Measurements from ENCODE around the gene MEIS1. TPM values are rescaled to one million over a fixed set of nuclear protein-coding genes. Genes with fewer than 3 reads are reported as not detected.

Gene MEIS1
- total RNA-seq, 2 experiments from 2014 or later: not detected

DNA sequence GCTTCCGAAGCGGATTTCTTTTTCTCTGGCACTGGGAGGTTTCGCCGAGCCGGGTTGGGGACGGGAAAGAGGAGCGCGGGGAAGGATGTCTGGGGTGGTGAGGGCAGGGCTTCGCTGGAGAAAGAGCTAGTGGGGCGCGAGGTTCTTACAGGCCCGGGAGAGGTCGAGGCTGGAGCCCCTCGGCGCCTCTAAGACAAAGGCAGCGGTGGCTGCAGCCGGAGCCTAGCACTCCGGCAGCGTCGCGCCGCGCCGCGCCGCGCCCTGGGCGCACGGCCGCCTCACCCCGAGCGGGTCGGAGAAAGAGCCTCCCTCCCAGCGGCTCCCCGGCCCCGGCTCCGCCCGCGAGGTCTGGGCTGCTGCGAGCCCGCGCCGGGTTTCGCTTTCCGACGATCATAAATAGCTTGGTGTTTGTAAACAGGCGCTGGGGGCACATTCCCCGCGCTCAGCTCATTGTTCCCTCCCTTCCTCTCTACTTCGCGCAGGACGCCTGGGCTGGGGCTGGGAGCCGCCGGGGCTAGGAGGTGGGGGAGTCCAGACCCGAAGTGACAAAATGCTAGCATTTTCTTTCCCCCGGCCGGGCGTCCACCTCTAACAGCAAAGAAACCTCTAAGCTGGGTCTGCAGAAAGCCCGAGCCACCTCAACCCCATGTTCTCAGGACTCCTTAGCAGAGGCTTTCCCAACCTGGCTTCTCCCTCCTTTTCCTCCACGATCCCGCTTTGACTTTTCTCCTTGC is 813 bp upstream of the MEIS1 start:
- intact Hi-C loops (cut with micrococcal nuclease): loop anchor here (2.0 kb wide), 1 partner anchor 145 kb away; no protein-coding TSS in a partner anchor
- Mint-ChIP-seq H3K4me1 (ENCODE audit: low read depth) (peaks cover 28% of the 10 kb centered on the region), H3K27ac (no peak overlapping the region), H3K36me3 (no peaks in the 10 kb centered on the region), H3K9me3 (no peaks in the 10 kb centered on the region), H3K4me3 (peak overlapping the region; percentile 62), H3K27me3 (peaks cover 74% of the 10 kb centered on the region)
- CTCF ChIA-PET: no interaction called here
- POLR2A ChIA-PET: interaction anchor here (1.2 kb wide), 1 partner anchor 14 kb away, joined by 3 read pairs; no protein-coding TSS in a partner anchor
- DNase-seq: no peak

DNA sequence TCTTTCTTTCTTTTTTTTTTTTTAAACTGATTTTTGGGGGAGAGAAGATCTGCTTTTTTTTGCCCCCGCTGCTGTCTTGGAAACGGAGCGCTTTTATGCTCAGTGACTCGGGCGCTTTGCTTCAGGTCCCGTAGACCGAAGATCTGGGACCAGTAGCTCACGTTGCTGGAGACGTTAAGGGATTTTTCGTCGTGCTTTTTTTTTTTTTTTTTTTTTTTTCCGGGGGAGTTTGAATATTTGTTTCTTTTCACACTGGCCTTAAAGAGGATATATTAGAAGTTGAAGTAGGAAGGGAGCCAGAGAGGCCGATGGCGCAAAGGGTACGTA is 587 bp downstream of the MEIS1 start:
- no peak overlapping the region for H3K4me3 Mint-ChIP-seq
- no peak for DNase-seq
- intact Hi-C loops (cut with micrococcal nuclease): loop anchor here (2.0 kb wide), 1 partner anchor 143 kb away; no protein-coding TSS in a partner anchor
- peaks cover 34% of the 10 kb centered on the region for H3K4me1 Mint-ChIP-seq (ENCODE audit: low read depth)
- CTCF ChIA-PET: no interaction called here
- peaks cover 2% of the 10 kb centered on the region for H3K36me3 Mint-ChIP-seq
- no peaks in the 10 kb centered on the region for H3K9me3 Mint-ChIP-seq
- POLR2A ChIA-PET: no interaction called here
- H3K27ac Mint-ChIP-seq: no peak overlapping the region
- H3K27me3 Mint-ChIP-seq: peaks cover 77% of the 10 kb centered on the region

DNA sequence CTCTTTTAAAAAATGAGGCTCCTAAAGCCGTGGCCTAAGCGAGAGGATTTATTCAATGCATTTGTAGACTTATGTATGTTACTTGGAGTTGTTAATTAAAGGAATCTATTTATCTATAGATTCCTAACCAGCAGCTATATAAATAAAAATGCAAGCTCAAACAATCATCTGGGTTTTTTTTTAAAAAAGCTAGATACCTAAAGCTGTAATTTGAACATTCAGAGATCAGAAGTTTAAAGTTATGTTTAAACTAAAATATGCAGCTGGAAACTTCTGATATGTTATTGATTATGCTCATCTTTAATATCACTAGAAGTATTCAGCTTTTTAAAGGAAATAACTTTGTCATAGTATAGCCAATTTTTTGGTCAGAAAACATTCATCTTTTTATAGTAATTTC is 1.0 kb downstream of the MEIS1 start:
- no peak for DNase-seq
- POLR2A ChIA-PET: no interaction called here
- peaks cover 77% of the 10 kb centered on the region for H3K27me3 Mint-ChIP-seq
- no peak overlapping the region for H3K27ac Mint-ChIP-seq
- intact Hi-C loops (cut with micrococcal nuclease): loop anchor here (2.0 kb wide), 1 partner anchor 143 kb away; no protein-coding TSS in a partner anchor
- H3K9me3 Mint-ChIP-seq: no peaks in the 10 kb centered on the region
- H3K4me1 Mint-ChIP-seq (ENCODE audit: low read depth): peaks cover 34% of the 10 kb centered on the region
- H3K36me3 Mint-ChIP-seq: peaks cover 2% of the 10 kb centered on the region
- CTCF ChIA-PET: no interaction called here
- H3K4me3 Mint-ChIP-seq: no peak overlapping the region

DNA sequence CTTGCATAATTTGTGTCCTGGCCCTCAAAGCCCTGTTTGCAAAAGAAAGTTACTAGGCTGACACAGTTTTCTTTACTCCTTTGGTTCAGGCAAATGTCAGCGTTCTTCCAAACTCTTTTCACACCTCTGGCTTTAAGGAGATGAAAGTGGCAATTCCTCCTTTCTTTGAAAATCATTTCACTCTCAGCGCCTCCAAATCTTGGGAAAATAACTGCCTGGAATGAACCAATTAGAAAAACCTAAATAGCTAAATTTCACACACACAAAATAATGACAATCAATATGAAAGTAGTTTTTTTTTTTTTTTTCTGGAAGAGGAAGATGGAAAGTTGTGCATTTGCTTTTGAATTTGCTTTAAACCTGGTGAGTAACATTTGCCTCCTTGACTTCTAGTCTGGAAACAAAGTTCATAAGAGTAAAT is 1.7 kb downstream of the MEIS1 start:
- Mint-ChIP-seq H3K9me3 (no peaks in the 10 kb centered on the region), H3K27ac (no peak overlapping the region), H3K4me3 (no peak overlapping the region), H3K4me1 (ENCODE audit: low read depth) (peaks cover 34% of the 10 kb centered on the region), H3K27me3 (peaks cover 75% of the 10 kb centered on the region), H3K36me3 (peaks cover 2% of the 10 kb centered on the region)
- no peak for DNase-seq
- intact Hi-C loops (cut with micrococcal nuclease): no loop called here
- ChIA-PET CTCF (interaction anchor here (1.2 kb wide), 1 partner anchor 59 kb away, joined by 3 read pairs; no protein-coding TSS in a partner anchor), POLR2A (no interaction called here)

DNA sequence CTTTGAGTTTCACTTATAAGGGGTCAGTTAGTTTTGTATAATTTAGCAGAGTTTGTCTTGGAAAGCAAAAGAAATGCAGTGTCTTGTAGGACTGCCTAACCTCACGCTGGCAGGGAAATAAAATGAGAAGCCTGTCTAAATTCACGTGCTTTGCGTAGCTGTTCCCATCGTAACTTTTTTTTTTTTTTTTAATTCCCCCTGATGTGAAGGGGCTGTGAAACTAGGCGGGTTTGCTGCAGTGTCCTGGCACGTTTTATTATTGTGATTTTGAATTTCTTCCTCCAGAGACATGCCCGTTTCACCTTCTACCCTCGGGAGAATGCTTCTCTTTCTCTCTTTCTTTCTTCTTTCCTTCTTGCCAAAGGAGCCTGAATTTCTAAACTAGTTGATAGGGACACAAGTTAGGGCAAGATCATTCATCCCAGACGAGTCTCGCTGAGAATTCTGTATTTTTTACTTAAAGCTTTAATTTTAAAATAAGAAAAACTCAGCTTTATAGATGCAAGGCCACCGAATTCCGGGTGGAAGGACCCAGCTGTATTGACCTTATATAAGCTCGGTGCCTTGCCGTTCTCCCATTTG is 2.3 kb downstream of the MEIS1 start:
- H3K4me1 Mint-ChIP-seq (ENCODE audit: low read depth): peaks cover 34% of the 10 kb centered on the region
- H3K27me3 Mint-ChIP-seq: peaks cover 72% of the 10 kb centered on the region
- H3K36me3 Mint-ChIP-seq: peaks cover 2% of the 10 kb centered on the region
- DNase-seq: no peak
- no peaks in the 10 kb centered on the region for H3K9me3 Mint-ChIP-seq
- H3K27ac Mint-ChIP-seq: no peak overlapping the region
- intact Hi-C loops (cut with micrococcal nuclease): no loop called here
- H3K4me3 Mint-ChIP-seq: no peak overlapping the region
- CTCF ChIA-PET: interaction anchor here (1.2 kb wide), 1 partner anchor 59 kb away, joined by 3 read pairs; no protein-coding TSS in a partner anchor
- POLR2A ChIA-PET: no interaction called here

DNA sequence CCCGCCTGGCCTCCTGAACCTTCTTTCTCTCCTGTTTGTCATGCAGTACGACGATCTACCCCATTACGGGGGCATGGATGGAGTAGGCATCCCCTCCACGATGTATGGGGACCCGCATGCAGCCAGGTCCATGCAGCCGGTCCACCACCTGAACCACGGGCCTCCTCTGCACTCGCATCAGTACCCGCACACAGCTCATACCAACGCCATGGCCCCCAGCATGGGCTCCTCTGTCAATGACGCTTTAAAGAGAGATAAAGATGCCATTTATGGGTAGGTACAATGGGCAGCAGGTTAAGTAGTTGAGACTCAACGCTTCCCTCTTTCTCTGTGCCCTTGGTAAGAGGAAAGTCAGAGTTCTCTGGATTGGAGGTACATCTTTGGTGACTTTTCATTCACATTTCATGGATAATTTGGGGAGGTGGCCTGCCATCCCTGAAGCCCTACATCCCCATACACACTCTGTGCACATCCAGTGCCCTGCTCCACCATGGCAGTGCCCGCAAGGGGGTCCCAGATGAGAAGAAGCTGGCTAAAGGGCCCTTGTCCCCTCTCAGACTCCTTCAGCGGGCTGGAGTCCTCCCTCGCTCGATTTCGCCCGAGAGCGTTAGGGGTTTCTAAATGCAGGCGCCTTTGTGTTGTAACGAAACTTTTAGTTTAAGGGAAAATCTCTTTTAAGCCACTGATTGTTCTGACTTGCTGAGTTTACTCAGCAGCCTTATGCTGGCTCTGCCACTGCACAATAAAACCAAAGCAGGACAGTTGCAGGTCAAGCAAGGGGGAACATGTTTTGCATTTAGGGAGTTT is 3.0 kb downstream of the MEIS1 start:
- CTCF ChIA-PET: interaction anchor here (1.2 kb wide), 1 partner anchor 60 kb away, joined by 3 read pairs; no protein-coding TSS in a partner anchor
- Mint-ChIP-seq H3K4me3 (no peak overlapping the region), H3K4me1 (ENCODE audit: low read depth) (peaks cover 30% of the 10 kb centered on the region), H3K9me3 (no peaks in the 10 kb centered on the region), H3K27me3 (peaks cover 66% of the 10 kb centered on the region), H3K36me3 (peaks cover 2% of the 10 kb centered on the region), H3K27ac (no peak overlapping the region)
- POLR2A ChIA-PET: no interaction called here
- no peak for DNase-seq
- intact Hi-C loops (cut with micrococcal nuclease): no loop called here

DNA sequence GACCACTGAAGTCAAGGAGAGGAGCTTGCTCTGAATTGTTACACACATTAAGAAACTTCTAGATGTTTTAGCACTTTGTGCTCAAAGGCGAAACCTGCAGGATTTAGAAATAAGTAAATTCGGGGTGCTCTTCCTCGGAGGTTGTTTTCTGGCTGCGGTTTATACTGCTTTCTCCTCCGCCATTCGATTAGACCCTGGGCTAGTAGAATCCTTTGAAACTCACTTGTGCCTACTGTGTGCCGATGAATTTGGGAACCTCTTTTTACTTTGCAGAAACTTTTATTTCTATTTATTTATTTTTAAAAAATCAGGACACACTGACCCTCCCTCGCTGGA is 3.5 kb downstream of the MEIS1 start:
- H3K4me1 Mint-ChIP-seq (ENCODE audit: low read depth): peaks cover 26% of the 10 kb centered on the region
- ChIA-PET POLR2A (no interaction called here), CTCF (no interaction called here)
- no peak overlapping the region for H3K4me3 Mint-ChIP-seq
- no peaks in the 10 kb centered on the region for H3K9me3 Mint-ChIP-seq
- no peak for DNase-seq
- H3K27ac Mint-ChIP-seq: no peak overlapping the region
- peaks cover 61% of the 10 kb centered on the region for H3K27me3 Mint-ChIP-seq
- intact Hi-C loops (cut with micrococcal nuclease): no loop called here
- peaks cover 2% of the 10 kb centered on the region for H3K36me3 Mint-ChIP-seq

DNA sequence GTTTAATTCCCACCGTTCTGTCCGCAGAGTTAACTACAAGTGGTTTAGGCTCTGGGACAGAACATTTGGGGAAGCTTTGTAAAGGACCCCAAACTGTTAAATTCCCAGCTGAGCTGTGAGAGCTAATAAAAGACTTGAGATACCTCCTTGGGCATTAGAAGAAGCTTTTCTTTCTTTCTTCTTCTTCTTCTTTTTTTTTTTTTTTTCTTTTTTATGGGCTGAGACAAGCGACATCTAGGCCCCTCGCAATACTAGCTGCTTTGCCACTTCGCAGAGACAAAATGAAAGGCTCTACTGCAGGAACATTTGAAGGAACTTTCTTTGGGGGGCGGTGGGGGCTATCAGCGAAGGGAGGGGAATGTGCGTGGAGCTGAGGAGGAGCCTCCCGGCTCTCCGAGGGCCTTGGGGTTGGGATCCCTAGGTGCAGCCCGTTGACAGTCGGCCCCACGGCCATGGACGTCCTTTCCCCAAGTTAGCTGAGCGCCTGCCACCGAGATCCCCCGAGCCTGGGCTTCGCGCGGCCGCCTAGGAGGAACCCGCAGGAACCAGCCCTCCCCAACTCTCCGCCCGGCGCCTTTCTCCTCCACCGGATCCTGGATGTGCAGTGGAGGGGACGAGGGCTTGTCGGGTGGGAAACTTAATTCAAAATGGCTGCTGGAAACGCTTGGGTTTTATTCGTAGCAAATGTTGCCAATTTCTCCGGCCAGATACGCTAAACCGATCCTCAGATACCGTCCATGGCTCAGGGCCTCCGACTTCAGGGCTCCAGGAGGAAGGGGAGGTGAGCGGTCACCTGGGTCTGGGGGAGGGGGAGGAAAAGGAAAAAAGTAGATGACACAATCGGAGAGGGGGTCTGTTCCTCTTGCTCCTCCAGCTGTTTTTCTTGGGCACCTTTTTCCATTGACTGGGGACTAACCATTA is 4.2 kb downstream of the MEIS1 start:
- no peak for DNase-seq
- ChIA-PET POLR2A (no interaction called here), CTCF (no interaction called here)
- Mint-ChIP-seq H3K36me3 (peaks cover 2% of the 10 kb centered on the region), H3K9me3 (no peaks in the 10 kb centered on the region), H3K27ac (no peak overlapping the region), H3K27me3 (peaks cover 57% of the 10 kb centered on the region), H3K4me3 (no peak overlapping the region), H3K4me1 (ENCODE audit: low read depth) (peaks cover 21% of the 10 kb centered on the region)
- intact Hi-C loops (cut with micrococcal nuclease): no loop called here

DNA sequence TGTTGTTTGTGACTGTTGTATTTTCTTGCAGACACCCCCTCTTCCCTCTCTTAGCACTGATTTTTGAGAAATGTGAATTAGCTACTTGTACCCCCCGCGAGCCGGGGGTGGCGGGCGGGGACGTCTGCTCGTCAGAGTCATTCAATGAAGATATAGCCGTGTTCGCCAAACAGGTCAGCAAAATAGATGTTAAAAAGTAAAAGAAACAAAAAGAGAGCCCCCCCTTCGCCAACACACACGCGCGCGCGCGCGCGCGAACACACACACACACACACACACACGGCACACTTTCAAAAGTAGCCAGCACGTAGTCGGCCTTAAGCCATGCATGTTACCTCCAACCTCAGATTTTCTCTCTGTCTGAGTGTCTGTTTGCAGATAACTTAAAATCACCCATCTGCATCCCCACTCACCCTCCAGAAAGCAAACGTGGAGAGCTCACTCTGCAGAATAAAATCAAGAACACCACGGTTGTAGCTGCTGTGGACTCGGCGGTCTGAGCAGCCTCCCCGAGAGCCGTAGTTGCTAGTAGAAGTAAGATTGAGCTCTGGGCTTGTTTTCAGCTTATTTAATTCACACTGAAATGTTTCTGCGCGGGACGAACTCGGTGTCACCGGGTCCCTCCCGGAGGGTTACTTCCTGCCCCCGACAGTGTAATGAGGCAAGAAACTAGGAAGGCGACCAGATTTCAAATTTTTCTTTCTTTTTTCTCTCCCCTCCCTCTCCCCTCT is 5.1 kb downstream of the MEIS1 start:
- CTCF ChIA-PET: interaction anchor here (0.9 kb wide), 1 partner anchor 13 kb away, joined by 3 read pairs; no protein-coding TSS in a partner anchor
- H3K27me3 Mint-ChIP-seq: peaks cover 50% of the 10 kb centered on the region
- DNase-seq: no peak
- peaks cover 14% of the 10 kb centered on the region for H3K4me1 Mint-ChIP-seq (ENCODE audit: low read depth)
- POLR2A ChIA-PET: no interaction called here
- H3K27ac Mint-ChIP-seq: no peak overlapping the region
- peaks cover 2% of the 10 kb centered on the region for H3K36me3 Mint-ChIP-seq
- H3K4me3 Mint-ChIP-seq: no peak overlapping the region
- intact Hi-C loops (cut with micrococcal nuclease): no loop called here
- no peaks in the 10 kb centered on the region for H3K9me3 Mint-ChIP-seq

DNA sequence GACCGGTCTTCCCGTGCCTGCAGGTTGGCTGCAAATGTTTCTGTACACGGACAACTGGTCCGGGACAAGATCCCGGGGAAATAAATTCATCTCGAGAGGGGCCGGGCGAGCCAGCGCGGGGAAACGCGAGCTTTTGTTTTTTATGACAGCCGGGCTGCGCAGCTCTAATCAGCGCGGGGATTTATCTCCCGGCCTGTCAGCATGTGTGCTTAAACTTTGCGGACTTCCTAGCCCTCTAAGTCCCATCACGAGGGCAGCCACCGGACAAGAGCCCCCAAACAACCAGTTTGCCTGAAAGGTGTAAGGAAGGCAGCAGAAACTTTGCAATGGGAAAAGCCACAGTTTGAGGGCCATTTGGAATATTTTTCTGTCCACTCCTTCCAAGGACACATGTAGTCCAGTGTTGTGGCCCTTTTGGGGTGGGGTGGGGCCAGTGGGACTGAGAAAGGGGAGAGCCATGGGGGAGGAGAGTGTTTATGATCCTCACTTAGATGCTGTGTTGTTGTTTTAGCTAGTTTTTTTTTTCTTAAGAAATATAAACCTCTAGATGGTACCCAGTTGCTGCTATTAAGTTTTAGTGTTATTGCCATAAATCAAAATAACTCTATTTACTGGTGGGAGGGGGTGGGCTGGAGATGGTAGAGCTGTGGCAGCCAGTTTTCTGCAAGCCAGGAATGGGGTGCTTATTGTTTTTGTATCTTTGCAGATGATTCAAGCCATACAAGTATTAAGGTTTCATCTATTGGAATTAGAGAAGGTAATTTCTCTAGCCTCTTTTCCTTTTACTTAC is 6.0 kb downstream of the MEIS1 start:
- H3K9me3 Mint-ChIP-seq: no peaks in the 10 kb centered on the region
- no peak overlapping the region for H3K4me3 Mint-ChIP-seq
- no peak for DNase-seq
- peaks cover 2% of the 10 kb centered on the region for H3K36me3 Mint-ChIP-seq
- ChIA-PET CTCF (interaction anchor here (0.9 kb wide), 1 partner anchor 14 kb away, joined by 3 read pairs; no protein-coding TSS in a partner anchor), POLR2A (no interaction called here)
- H3K27ac Mint-ChIP-seq: no peak overlapping the region
- peaks cover 45% of the 10 kb centered on the region for H3K27me3 Mint-ChIP-seq
- H3K4me1 Mint-ChIP-seq (ENCODE audit: low read depth): peaks cover 6% of the 10 kb centered on the region
- intact Hi-C loops (cut with micrococcal nuclease): no loop called here
